Gastrocnemius medialis (tissue), 4 donors: ENCODE data around the gene CACNA1D. TPM values are rescaled to one million over a fixed set of nuclear protein-coding genes. Genes with fewer than 3 reads are reported as not detected.

Experiments used
- ATAC-seq, 2 donors: fragments of 150-250 bp; one replicate each; pipeline ENCODE4 v1.9.1; 2016
- DNase-seq, 2 donors: peaks; one replicate each; pipeline ENCODE4 v3.0.0-alpha.2; 2019
- H3K27ac ChIP-seq, 4 donors: fragments of 200-600 bp; sonication (generic); 1 replicate in 1 of 4; 2 replicates in 3 of 4; pipeline ENCODE4 v1.5.1; 2016 to 2018; ENCODE audit warnings: mild to moderate bottlenecking in 2 of 4, moderate library complexity in 1 of 4
- H3K27me3 ChIP-seq, 3 donors: fragments of 200-600 bp; sonication (generic) in 2 of 3; 1 replicate in 1 of 3; 2 replicates in 2 of 3; pipeline versions ENCODE4 v1.5.1 to v1.6.0; 2016 to 2019; ENCODE audit warnings: mild to moderate bottlenecking in 1 of 3, moderate library complexity in 1 of 3
- H3K36me3 ChIP-seq, 2 donors: fragments of 200-600 bp; sonication (generic) in 1 of 2; one replicate each; pipeline ENCODE4 v1.5.1; 2017 to 2018
- H3K4me1 ChIP-seq, 2 donors: fragments of 200-600 bp; sonication (generic) in 1 of 2; one replicate each; pipeline ENCODE4 v1.5.1; 2016 to 2017; ENCODE audit warnings: mild to moderate bottlenecking in 2 of 2
- H3K4me3 ChIP-seq, 4 donors: fragments of 200-600 bp; sonication (generic) in 3 of 4; 1 replicate in 1 of 4; 2 replicates in 3 of 4; pipeline ENCODE4 v1.5.1; 2016 to 2019; ENCODE audit warnings: mild to moderate bottlenecking in 2 of 4
- H3K9me3 ChIP-seq, 3 donors: fragments of 200-600 bp; sonication (generic) in 2 of 3; 1 replicate in 1 of 3; 2 replicates in 2 of 3; pipeline ENCODE4 v1.5.1; 2016 to 2019
- CTCF ChIP-seq, 5 experiments: fragments of 450-650 bp in 3 of 5; fragments of 200-600 bp in 2 of 5; sonication (generic) in 2 of 5; IDR thresholded peaks in 4 of 5; conservative IDR thresholded peaks in 1 of 5; 1 replicate in 4 of 5; 2 replicates in 1 of 5; pipeline ENCODE4 v1.5.1; 2016 to 2019; ENCODE audit warnings: antibody characterized with exemption in 5 of 5, mild to moderate bottlenecking in 3 of 5, moderate library complexity in 3 of 5
- POLR2A ChIP-seq, 2 donors: fragments of 450-650 bp; IDR thresholded peaks; one replicate each; pipeline ENCODE4 v1.6.1; 2017; ENCODE audit warnings: antibody characterized with exemption in 2 of 2, mild to moderate bottlenecking in 2 of 2, moderate library complexity in 2 of 2
- in situ Hi-C, 4 donors: fragments of 200-750 bp; cut with MboI; loops; one replicate each; pipeline versions ENCODE4 v1.15.0 to v1.8.0; 2017; ENCODE audit warnings: low sequenced_read_pairs in 4 of 4
- intact Hi-C: fragments of 100-400 bp; cut with DNase I; formaldehyde crosslinking; loops from one replicate; pipeline ENCODE4 v1.15.1; 2023; ENCODE audit warnings: low total_unique reads
- total RNA-seq, 4 donors: library from RNA; depleted of rRNA; stranded (reverse); fragments of >200 nt; gene quantifications; one replicate each; pipeline versions ENCODE4 v1.1.0 to v1.2.3, GENCODE V29; 2016

The CACNA1D gene
- total RNA-seq, 4 donors from 2014 or later = 0.18 to 0.34 TPM; not detected in 2

- in situ Hi-C loops = loop anchor here (5.0 to 25.0 kb wide), 5 partner anchors 326 to 419 kb away; no protein-coding TSS in a partner anchor
- Histone ChIP-seq H3K4me1 (peaks cover 0 to 3% of the 10 kb centered on the region in 2 donors), H3K27me3 (no peaks in the 10 kb centered on the region), H3K4me3 (no peak overlapping the region), H3K9me3 (no peaks in the 10 kb centered on the region), H3K36me3 (no peaks in the 10 kb centered on the region), H3K27ac (no peak overlapping the region)
- TF ChIP-seq POLR2A (IDR thresholded peaks at IDR 0.05) (no peak), CTCF (IDR thresholded peaks at IDR 0.05 in 4 of 5, conservative IDR thresholded peaks at IDR 0.05 in 1 of 5) (no peak)
- no peak for DNase-seq
- intact Hi-C loops = loop anchor here (10.0 kb wide), 1 partner anchor 489 kb away; no protein-coding TSS in a partner anchor
- no peak for ATAC-seq
These were observed 219.2 kb downstream of the CACNA1D start for GRCh38 chr3:53713626-53714025.

- H3K4me3 ChIP-seq = no peak overlapping the region
- H3K36me3 ChIP-seq = no peaks in the 10 kb centered on the region
- TF ChIP-seq POLR2A (IDR thresholded peaks at IDR 0.05) (no peak), CTCF (IDR thresholded peaks at IDR 0.05 in 4 of 5, conservative IDR thresholded peaks at IDR 0.05 in 1 of 5) (no peak)
- intact Hi-C loops (loop anchor here (10.0 kb wide), 1 partner anchor 491 kb away; no protein-coding TSS in a partner anchor), in situ Hi-C loops (loop anchor here in 3 of 4 donors (10.0 to 25.0 kb wide), 3 partner anchors 329 to 421 kb away; no protein-coding TSS in a partner anchor)
- DNase-seq (no peak), ATAC-seq (no peak)
- no peaks in the 10 kb centered on the region for H3K9me3 ChIP-seq
- H3K4me1 ChIP-seq = no peaks in the 10 kb centered on the region
- H3K27ac ChIP-seq = no peak overlapping the region
- no peaks in the 10 kb centered on the region for H3K27me3 ChIP-seq
These were observed 221.5 kb downstream of the CACNA1D start for GRCh38 chr3:53715815-53716483.

GRCh38 chr3:53716998-53717397 is 222.6 kb downstream of the CACNA1D start:
- TF ChIP-seq CTCF (IDR thresholded peaks at IDR 0.05 in 4 of 5, conservative IDR thresholded peaks at IDR 0.05 in 1 of 5) (no peak), POLR2A (IDR thresholded peaks at IDR 0.05) (no peak)
- intact Hi-C loops (loop anchor here (10.0 kb wide), 1 partner anchor 492 kb away; no protein-coding TSS in a partner anchor), in situ Hi-C loops (loop anchor here in 3 of 4 donors (10.0 to 25.0 kb wide), 3 partner anchors 330 to 422 kb away; no protein-coding TSS in a partner anchor)
- Histone ChIP-seq H3K36me3 (no peaks in the 10 kb centered on the region), H3K27me3 (no peaks in the 10 kb centered on the region), H3K4me1 (no peaks in the 10 kb centered on the region), H3K27ac (no peak overlapping the region), H3K4me3 (no peak overlapping the region), H3K9me3 (no peaks in the 10 kb centered on the region)
- ATAC-seq = no peak
- DNase-seq = no peak

- intact Hi-C loops = loop anchor here (10.0 kb wide), 1 partner anchor 494 kb away; no protein-coding TSS in a partner anchor
- Histone ChIP-seq H3K27ac (no peak overlapping the region), H3K27me3 (no peaks in the 10 kb centered on the region), H3K36me3 (no peaks in the 10 kb centered on the region), H3K4me3 (no peak overlapping the region), H3K4me1 (no peaks in the 10 kb centered on the region), H3K9me3 (no peaks in the 10 kb centered on the region)
- DNase-seq = no peak
- no peak for ATAC-seq
- in situ Hi-C loops = loop anchor here in 3 of 4 donors (10.0 to 25.0 kb wide), 3 partner anchors 331 to 424 kb away; no protein-coding TSS in a partner anchor
- no peak for TF ChIP-seq CTCF (IDR thresholded peaks at IDR 0.05 in 4 of 5, conservative IDR thresholded peaks at IDR 0.05 in 1 of 5)
- no peak for TF ChIP-seq POLR2A (IDR thresholded peaks at IDR 0.05)
These were observed 224.1 kb downstream of the CACNA1D start for GRCh38 chr3:53718462-53718861.
